Measurements from ENCODE around the gene RPGRIP1. TPM values are rescaled to one million over a fixed set of nuclear protein-coding genes. Genes with fewer than 3 reads are reported as not detected.
A peak's percentile ranks its signal among the peaks of the same experiment; 100 is the strongest.

Gene RPGRIP1
- total RNA-seq, 1 donor from 2014 or later: not detected

GRCh38 chr14:21257394-21257909 lies 22.4 kb upstream of the RPGRIP1 start:
- Histone ChIP-seq H3K4me3 (ENCODE audit: insufficient read depth, low read depth, low read length) (no peak overlapping the region), H3K4me2 (ENCODE audit: low read length) (peak overlapping the region; percentile 36), H4K20me1 (ENCODE audit: insufficient read depth, low read length) (peaks cover 95% of the 10 kb centered on the region), H3K79me2 (ENCODE audit: insufficient read depth, low read length) (peaks cover 98% of the 10 kb centered on the region), H2AFZ (ENCODE audit: low read depth, low read length) (no peak overlapping the region), H3K27ac (ENCODE audit: low read depth, low read length) (no peak overlapping the region), H3K36me3 (ENCODE audit: insufficient read depth, low read length) (peaks cover 52% of the 10 kb centered on the region), H3K4me1 (ENCODE audit: insufficient read depth, low read length) (peaks cover 25% of the 10 kb centered on the region), H3K27me3 (ENCODE audit: insufficient read depth, low read length) (no peaks in the 10 kb centered on the region), H3K9ac (ENCODE audit: low read length) (no peak overlapping the region), H3K9me3 (ENCODE audit: insufficient read depth, low read depth, low read length) (no peaks in the 10 kb centered on the region)
- peak overlapping the region; percentile 54 for H3K27ac Mint-ChIP-seq (ENCODE audit: unreplicated experiment)
- FAIRE-seq (no peak), DNase-seq (ENCODE audit: low read depth) (no peak)
- peaks cover 6% of the 10 kb centered on the region for H3K36me3 Mint-ChIP-seq (ENCODE audit: low read depth, unreplicated experiment)
- H3K4me1 Mint-ChIP-seq (ENCODE audit: low read depth, unreplicated experiment): peaks cover 49% of the 10 kb centered on the region
- H3K4me3 Mint-ChIP-seq (ENCODE audit: unreplicated experiment): peak overlapping the region; percentile 66
- H3K9me3 Mint-ChIP-seq (ENCODE audit: unreplicated experiment): no peaks in the 10 kb centered on the region
- no peak for TF ChIP-seq CTCF (IDR thresholded peaks at IDR 0.05; ENCODE audit: insufficient read depth, low read depth, low read length)
- no peak for TF ChIP-seq EZH2 (IDR thresholded peaks at IDR 0.05; ENCODE audit: insufficient read depth, low read length)
- no peaks in the 10 kb centered on the region for H3K27me3 Mint-ChIP-seq (ENCODE audit: low read depth, unreplicated experiment)

GRCh38 chr14:21258005-21258888 lies 21.6 kb upstream of the RPGRIP1 start:
- H3K36me3 Mint-ChIP-seq (ENCODE audit: low read depth, unreplicated experiment): peaks cover 6% of the 10 kb centered on the region
- FAIRE-seq: no peak
- Histone ChIP-seq H3K27ac (ENCODE audit: low read depth, low read length) (no peak overlapping the region), H3K79me2 (ENCODE audit: insufficient read depth, low read length) (peaks cover 98% of the 10 kb centered on the region), H3K27me3 (ENCODE audit: insufficient read depth, low read length) (no peaks in the 10 kb centered on the region), H4K20me1 (ENCODE audit: insufficient read depth, low read length) (peaks cover 95% of the 10 kb centered on the region), H3K4me1 (ENCODE audit: insufficient read depth, low read length) (peaks cover 33% of the 10 kb centered on the region), H3K36me3 (ENCODE audit: insufficient read depth, low read length) (peaks cover 56% of the 10 kb centered on the region), H3K4me2 (ENCODE audit: low read length) (peak overlapping the region; percentile 36), H3K9me3 (ENCODE audit: insufficient read depth, low read depth, low read length) (no peaks in the 10 kb centered on the region), H2AFZ (ENCODE audit: low read depth, low read length) (no peak overlapping the region), H3K4me3 (ENCODE audit: insufficient read depth, low read depth, low read length) (no peak overlapping the region), H3K9ac (ENCODE audit: low read length) (no peak overlapping the region)
- peak overlapping the region; percentile 25 for H3K4me3 Mint-ChIP-seq (ENCODE audit: unreplicated experiment)
- no peak for TF ChIP-seq CTCF (IDR thresholded peaks at IDR 0.05; ENCODE audit: insufficient read depth, low read depth, low read length)
- no peak for TF ChIP-seq EZH2 (IDR thresholded peaks at IDR 0.05; ENCODE audit: insufficient read depth, low read length)
- H3K9me3 Mint-ChIP-seq (ENCODE audit: unreplicated experiment): no peaks in the 10 kb centered on the region
- DNase-seq (ENCODE audit: low read depth): no peak
- peak overlapping the region; percentile 21 for H3K27ac Mint-ChIP-seq (ENCODE audit: unreplicated experiment)
- peaks cover 56% of the 10 kb centered on the region for H3K4me1 Mint-ChIP-seq (ENCODE audit: low read depth, unreplicated experiment)
- no peaks in the 10 kb centered on the region for H3K27me3 Mint-ChIP-seq (ENCODE audit: low read depth, unreplicated experiment)

Measured in astrocyte (in vitro differentiated cells and primary cell).